HG03354 (cell line): Measurements from ENCODE around the gene C19orf67.

ENCODE experiments used
- ATAC-seq: cut with Tn5 transposase; IDR thresholded peaks from one replicate; pipeline ENCODE4 v1.9.1; 2021; ENCODE audit warnings: mild to moderate bottlenecking; ENCODE audit not compliant: unreplicated experiment, poor library complexity, severe bottlenecking

C19orf67 gene

DNA sequence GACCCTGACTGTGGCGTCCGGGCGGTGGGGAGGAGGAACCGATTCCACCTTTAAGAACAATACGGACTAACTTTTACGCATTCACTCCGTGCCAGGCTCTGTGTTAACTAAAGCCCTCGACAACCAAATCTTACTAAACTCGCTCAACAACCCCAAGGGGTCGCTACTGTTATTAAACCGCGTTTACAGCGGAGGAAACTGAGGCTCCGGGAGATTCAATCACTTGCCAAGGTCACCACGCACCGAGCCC lies 3.8 kb upstream of the C19orf67 start:
- ATAC-seq: no peak

DNA sequence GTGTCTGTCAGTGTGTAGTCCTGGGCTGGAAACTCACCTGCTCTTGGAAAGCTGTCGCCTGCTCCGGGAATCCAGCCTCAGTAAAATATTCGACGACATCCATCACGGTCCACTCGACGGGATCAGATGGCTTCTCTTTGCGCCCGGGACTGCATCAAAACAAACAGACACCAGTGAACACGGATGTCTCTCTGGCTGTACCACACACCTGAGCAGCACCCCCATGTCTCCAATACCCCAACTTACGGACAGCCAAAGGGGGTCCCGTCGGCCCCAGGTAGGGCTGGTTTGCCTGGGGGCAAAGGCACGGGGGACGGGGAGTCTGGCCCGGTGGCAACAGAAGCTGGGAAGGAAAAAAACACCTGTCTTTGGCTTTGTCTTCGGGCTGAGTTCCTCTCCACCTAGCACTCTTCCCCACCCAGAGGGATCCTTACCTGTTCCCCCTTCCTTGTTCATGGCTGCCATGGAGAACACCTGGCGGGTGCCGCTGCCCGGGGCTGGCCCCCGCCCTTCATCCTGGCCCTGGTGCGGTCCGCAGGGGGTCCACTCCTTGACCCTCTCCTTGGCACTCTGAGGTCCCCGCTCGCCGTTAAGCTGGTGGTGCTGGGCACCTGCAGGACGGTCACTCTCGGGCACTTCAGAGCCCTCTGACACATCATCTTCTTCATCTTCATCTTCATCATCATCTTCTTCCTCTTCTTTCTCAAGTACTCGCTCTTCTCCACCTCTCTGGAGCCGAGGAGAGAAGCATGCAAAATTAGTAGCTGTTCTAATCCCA lies 3.2 kb upstream of the C19orf67 start:
- no peak for ATAC-seq

DNA sequence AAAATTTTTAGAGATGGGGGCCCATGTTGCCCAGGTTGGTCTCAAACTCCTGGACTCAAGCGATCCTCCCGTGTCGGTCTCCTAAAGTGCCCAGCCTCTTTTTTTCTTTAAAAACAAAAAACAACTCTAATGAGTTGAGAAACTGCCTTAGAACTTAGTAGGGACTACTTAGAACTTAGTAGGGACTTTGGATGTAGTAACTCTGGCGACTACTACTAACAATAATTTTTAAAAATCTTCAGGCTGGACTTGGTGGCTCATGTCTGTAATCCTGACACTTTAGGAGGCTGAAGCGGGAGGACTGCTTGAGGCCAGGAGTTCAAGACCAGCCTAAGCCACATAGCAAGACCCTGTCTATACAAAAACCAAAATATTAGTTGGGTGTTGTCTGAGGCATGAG lies 515 bp upstream of the C19orf67 start:
- no peak for ATAC-seq

DNA sequence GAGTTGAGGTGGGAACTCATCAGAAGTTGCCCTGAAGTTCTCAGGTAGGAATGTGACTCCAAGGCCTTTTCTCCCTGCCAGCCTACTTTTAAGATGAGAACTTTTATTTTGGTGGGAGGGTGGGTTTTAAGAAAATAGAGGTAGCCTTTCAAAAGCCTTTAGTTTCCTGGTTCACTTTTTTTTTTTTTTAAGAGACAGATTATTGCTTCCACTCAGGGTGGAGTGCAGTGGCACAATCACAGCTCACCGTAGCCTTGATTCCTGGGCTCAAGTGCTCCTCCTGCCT lies 3.0 kb downstream of the C19orf67 start:
- ATAC-seq: no peak

DNA sequence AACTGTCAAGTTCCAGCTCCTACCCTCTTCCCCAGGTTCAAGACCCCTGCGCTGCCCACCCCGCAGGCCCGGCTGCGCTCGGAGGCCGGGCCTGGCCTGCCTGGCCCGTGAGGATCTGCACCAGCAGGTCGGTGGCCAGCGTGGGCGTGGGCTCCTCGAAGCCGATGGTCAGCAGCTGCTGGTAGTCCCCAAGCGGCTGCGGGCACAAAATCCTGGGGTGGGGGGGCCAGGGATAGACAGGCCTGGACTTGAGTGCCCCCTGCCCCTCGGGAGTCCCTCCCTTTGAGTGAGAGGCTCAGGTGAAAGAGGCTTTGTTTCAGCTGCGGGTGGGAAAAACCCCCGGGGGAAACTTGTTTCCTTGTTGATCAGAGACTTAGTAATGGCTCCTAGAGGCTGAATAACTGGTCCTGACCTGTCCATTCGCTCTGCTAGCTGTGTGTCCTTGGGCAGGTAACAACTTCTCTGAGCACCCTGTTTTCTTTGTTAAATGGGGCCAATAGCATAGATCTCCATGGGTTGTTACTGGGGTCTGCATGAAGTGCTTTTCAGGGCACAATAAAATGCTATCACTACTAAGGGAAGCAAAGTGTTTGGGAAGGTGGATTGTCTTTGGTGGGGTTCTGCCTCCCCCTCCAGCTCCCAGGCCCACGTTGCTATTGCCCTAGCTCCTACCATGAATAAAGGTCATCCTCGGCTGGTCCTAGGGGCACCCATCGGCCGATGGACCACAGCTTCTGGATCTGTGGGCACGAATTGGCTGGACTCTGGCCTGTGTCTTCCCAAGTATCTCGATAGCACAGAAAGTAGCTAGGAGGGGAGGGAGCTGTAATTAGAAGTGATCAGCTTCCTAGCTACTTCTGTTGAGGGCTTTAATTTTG lies 3.5 kb downstream of the C19orf67 start:
- ATAC-seq: no peak

DNA sequence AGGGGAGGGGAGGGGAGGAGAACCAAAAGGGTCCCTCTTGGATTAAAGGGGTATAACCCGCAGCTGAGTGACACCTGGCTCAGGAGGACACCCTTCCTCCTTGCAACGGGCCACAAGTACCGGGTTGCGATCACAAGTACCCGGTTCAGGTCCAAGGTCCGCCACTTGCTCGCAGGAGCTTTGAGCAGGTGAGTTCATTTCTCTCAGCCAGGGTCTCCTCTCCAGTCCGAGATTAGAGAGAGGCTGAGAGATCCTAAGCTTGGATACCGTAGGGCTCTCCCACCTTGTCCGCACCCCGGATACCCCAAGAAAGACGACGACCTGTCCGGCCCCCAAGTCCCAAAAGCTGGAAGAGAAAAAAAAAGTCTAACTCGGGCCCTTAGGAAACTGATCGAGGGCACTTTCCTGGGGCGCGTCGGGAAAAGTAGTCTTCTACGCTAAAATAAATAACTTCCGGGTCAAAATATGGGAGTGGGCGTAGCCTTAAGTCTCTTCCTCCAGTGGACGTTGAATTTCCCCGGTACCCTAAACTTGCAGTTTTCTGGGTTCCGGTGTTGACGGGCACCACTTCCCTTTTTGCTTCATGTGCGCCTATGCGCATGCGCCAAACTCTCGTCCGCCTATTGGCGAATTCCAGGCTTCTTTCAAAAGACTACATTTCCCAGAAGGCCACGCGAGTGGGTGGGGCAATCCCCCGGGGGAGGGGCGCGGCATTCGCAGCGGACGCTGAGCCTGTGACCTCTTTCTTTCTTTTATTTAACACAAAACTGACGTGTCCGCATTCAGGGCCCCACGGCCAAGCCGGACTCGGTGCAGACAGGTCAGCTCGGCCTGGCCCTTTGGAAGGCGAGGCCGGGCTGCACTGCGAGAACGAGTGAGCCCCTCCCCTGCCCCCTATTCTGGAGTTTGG lies 4.4 kb downstream of the C19orf67 start:
- ATAC-seq: peak; percentile 86

DNA sequence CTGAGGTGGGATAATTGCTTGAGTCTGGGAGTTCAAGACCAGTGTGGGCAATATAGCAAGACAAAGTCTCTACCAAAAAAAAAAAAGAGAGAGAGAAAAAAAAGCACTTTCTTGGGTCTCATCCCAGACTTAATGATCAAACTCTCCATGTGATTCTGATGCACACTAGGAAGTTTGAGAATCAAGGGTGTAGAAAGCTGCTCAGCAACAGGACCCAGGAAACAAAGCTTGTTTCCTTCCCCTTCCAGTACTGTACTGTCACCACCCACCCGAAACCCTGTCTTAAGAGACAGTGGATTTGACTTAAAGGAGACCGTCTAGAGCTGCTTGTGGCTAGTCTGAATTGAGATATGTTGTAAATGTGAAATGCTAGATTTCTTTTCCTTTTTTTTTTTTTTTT lies 7.2 kb downstream of the C19orf67 start:
- ATAC-seq: no peak

DNA sequence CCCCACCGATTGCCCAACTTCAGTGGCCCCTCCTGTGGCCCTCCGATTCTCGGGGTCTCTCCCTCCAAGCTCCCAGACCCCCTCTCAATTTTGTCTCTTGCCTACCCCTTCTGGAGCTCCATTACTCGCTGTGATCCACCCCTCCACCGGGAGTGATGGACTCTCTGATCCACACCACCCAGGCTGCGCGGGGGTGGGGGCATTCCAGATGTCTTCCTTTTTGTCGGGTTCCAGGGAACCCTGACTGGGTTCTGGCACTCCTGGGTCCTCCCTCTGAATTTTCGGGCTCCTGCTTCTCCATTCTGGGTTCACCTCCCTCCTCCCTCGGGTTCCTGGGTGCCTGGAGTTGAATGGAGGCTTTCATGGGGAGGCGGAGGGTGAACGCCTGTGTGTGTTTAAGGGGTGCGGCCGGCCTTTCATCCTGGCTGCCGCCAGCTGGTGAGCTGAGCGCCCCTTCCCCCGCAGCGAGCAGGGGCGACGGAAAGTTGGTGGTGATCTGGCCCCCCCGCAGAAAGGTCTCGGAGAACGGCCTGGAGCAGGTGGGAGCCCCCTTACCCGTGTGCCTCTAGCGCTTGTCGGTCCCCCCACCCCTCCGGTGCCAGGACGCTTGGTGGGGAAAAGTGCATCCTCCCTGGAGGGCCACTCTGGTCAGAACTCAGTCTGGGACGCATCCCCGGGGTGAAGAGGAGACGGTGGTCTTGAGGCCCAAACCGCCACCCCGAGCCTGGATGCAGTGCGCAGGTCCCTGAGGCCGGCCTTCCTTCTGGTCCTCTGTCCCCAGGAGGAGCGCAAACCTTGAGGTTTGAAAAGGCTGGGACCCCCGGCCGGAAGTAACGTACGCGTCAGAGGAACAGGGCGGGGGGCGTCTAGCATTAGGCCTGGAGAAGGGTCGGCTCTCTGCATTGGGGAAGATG lies 11.4 kb downstream of the C19orf67 start:
- ATAC-seq: no peak

DNA sequence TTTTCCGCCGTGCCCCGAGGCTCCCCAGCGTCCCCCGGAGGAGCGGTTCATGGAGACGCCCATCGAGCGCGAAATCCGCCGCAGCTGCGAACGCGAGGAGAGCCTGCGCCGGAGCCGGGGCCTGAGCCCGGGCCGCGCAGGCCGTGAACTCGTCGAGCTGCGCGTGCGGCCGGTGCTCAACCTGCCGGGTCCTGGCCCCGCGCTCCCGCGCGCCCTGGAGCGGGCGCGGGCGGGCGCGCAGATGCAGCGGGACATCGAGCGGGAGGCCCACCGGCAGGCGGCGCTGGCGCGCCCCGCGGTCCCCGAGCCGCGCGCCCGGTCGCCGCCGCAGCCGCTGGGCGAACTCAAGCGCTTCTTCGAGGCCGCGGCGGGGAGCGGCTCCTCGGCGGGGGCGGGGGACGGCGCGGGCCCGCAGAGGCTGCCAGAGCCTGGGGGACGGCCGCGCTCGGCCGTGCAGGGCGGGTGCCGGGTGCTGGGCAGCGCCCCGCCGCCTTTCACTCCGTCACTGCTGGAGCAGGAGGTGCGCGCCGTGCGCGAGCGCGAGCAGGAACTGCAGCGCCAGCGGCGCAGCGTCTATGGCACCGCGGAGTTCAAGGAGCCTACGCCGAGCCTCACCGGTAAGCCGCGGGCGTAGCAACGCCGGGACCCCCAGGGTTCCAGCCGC lies 12.2 kb downstream of the C19orf67 start:
- no peak for ATAC-seq

DNA sequence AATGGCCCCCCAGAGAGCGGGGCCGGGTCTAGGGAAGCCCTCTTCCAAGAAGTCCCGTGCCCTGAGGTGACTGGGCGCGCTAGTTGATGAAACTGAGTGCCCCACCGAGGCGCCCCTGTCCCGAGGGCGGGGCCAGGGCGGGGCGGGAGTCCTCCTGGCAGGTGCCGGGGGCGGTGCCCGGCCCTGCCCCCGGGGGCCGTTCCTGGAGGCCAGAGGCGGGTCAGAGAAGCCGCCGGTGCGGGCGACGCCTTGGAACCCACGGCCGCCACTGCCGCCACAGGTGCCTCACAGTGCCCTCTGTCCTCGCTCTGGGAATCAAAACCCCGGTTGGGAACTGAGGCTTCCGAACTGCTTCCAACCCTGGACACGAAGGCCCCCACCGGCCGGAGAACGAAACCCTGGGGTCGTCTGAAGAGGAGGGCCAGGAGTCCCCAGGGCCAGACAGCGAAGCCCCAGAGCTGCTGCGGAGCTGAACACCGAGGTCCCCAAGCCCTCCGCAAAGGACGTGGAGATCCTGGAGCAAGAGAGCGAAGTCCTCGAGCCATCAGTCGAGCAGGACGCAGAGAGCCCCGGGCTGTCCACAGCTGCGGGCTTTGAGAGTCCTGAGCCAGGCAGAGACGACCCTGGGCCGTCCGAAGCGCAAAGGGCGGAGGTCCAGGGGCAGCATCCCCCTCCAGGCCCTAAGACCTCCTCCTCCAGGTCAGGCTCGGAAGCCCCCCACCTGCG lies 12.9 kb downstream of the C19orf67 start, which contains the start of gene MISP3:
MISP3 (plus strand) TSS at position 252 of the 726 bp plus-strand sequence. CDS start 524 bp downstream, outside the sequence.
- peak; percentile 20 for ATAC-seq

DNA sequence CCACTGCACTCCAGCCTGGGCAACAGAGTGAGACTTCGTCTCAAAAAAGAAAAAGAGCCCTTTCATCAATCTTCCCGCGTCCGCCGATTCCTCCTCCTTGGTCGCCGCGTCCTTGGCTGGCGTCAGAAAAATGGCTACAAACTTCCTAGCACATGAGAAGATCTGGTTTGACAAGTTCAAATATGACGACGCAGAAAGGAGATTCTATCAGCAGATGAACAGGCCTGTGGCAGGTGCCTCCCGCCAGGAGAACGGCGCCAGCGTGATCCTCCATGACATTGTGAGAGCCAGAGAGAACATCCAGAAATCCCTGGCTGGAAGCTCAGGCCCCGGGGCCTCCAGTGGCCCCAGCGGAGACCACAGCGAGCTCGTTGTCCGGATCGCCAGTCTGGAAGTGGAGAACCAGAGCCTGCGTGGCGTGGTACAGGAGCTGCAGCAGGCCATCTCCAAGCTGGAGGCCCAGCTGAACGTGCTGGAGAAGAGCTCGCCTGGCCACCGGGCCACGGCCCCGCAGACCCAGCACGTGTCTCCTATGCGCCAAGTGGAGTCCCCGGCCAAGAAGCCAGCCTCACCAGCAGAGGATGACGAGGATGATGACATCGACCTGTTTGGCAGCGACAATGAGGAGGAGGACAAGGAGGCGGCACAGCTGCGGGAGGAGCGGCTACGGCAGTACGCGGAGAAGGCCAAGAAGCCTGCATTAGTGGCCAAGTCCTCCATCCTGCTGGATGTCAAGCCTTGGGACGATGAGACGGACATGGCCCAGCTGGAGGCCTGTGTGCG lies 15.1 kb downstream of the C19orf67 start:
- no peak for ATAC-seq

DNA sequence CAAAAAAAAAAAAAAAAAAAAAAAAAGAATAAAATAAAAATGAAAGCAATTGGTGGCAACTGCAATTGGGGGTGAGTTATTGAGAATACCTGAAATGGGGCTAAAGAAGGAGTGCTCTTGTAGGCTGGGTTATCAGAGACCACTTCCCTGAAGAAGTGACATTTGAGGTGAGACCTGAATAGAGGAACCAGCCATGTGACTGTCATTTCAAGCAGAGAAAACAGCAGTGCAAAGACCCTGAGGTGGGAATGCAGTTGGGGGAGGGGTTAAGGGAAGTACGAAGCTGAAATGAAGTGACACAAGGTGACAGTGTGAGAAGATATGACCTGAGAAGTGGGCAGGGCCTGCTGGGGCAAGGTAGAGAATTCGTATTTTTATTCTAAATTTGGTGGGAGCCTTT lies 19.4 kb downstream of the C19orf67 start:
- no peak for ATAC-seq

DNA sequence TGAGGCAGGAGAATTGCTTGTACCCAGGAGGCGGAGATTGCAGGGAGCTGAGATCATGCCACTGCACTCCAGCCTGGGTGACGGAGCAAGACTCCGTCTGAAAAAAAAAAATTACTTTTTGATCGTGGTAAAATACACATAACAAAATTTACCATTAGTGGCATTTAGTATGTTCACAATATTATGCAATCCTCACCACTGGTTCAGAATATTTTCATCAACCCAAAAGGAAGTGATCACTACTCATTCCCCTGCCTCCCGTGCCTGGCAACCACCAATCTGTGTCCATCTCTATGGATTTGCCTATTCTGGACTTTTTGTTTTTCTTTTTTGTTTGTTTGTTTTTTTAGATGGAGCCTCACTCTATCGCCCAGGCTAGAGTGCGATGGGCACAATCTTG lies 22.5 kb downstream of the C19orf67 start:
- no peak for ATAC-seq

DNA sequence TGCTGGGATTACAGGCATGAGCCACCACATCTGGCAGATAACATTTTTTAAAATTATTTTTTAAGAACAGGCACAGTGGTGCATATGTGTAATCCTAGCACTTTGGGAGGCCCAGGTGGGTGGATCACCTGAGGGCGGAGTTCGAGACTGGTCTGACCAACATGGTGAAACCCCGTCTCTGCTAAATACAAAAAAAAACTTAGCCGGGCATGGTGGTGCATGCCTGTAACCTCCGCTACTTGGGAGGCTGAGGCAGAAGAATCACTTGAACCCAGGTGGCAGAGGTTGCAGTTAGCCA lies 23.1 kb downstream of the C19orf67 start:
- ATAC-seq: no peak

DNA sequence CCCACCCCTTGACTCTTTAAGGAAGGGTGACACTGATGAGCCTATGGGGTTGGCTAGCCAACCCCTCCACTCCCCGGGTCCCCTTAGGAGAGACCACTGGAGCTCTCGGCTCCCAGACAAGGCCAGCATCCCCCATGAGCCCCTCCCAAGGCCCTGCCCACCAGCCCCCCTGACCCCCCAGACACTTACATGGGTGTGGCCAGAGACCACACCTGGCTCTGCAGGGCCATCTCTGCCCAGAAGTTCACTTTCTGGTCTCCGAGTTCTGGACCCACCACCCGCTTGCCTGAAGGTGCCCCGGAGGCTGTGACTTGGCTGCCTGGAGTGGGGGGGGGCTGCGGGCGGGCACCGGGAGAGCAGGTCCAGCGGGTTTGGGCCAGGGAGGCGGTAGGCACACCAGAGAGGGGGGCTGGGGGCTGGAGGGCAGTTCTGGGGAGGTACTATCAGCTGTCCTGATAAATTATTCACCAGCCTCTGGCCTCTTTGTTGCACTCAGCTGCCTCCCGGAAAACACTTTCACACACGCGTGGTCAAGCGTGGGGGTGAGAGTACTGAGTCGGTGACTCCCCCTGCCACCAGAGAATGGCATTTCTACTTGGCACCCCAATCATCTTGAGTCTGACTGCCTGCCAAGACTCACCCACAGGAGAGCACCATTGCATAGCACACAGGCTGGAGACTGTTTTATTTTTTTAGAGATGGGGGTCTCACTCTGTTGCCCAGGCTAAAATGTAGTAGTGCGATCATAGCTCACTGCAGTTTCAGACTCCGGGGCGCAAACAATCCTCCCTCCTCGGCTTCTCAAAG lies 23.6 kb downstream of the C19orf67 start, which contains the start of gene PALM3:
PALM3 (minus strand) TSS at position 326 of the 807 bp plus-strand sequence; CDS start at position 230, 96 bp downstream.
- no peak for ATAC-seq

DNA sequence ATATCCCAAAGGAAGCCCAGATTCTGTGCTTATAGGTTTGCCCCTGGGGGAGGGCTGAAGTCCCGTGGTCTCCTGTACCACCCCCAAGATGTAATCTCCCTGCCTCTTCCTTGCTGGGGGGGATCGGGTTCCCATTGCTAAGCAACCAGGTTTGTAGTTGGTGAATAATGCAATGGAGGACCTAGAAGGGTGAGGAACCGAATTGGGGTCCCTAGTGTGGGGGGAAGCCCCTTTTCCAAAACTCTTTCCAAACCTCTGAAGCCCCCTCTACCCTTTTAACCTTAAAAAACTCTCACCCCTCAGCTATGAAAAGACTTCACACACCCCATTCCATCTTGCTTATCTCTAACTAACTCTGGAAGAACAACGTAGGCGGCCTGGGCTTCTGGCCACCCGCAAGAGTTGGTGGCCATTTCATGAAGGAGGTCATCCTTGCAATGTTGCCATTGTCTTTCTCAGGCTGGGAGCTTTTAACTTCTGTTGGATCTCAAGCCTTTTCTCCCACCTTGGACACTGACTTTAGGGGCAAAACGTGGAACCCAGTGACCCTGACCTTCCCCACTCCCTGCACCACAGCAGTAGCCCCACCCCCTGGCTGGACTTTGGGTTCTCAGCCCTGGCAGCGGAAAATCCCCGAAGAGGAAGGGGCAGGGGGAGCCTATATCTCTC lies 24.4 kb downstream of the C19orf67 start:
- no peak for ATAC-seq
